AG09309 (cell line): ENCODE measurements around the gene SLC39A5.

Source experiments
- DNase-seq: peaks from one replicate; pipeline ENCODE4 v3.0.0-alpha.2; 2010; ENCODE audit warnings: low read depth
- H3K4me3 ChIP-seq: 2 replicates; pipeline ENCODE4 v1.5.1; 2011; ENCODE audit warnings: mild to moderate bottlenecking, low read depth, low read length, moderate library complexity; ENCODE audit not compliant: control insufficient read depth
- TF ChIP-seq, protein P1 (sequence below): IDR thresholded peaks from 2 replicates; pipeline ENCODE4 v1.5.1; 2011; ENCODE audit warnings: mild to moderate bottlenecking, low read depth, low read length, inconsistent platforms; ENCODE audit not compliant: insufficient read depth, control insufficient read depth; ENCODE audit errors: missing control alignments

SLC39A5 gene

DNA sequence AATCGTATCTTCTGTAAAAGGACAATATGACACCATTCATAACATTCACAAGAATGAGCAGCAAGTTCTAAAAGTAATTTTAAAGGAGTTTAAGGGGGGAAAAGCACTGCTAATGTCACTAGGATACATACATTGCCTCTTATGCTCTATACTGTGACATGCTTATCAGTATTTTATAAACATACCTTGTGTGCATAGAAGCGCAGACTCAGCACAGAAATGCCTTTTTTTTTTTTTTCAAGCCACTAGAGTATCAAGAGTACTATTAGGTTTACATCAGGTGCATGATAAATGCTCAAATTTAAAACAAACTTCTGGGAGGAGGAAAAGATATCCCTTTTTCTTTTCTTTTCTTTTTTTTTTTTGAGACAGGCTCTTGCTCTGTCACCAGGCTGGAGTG is 27.0 kb upstream of the SLC39A5 start:
- no peak overlapping the region for H3K4me3 ChIP-seq
- no peak for DNase-seq
- TF ChIP-seq, protein P1, sequence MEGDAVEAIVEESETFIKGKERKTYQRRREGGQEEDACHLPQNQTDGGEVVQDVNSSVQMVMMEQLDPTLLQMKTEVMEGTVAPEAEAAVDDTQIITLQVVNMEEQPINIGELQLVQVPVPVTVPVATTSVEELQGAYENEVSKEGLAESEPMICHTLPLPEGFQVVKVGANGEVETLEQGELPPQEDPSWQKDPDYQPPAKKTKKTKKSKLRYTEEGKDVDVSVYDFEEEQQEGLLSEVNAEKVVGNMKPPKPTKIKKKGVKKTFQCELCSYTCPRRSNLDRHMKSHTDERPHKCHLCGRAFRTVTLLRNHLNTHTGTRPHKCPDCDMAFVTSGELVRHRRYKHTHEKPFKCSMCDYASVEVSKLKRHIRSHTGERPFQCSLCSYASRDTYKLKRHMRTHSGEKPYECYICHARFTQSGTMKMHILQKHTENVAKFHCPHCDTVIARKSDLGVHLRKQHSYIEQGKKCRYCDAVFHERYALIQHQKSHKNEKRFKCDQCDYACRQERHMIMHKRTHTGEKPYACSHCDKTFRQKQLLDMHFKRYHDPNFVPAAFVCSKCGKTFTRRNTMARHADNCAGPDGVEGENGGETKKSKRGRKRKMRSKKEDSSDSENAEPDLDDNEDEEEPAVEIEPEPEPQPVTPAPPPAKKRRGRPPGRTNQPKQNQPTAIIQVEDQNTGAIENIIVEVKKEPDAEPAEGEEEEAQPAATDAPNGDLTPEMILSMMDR: no peak

DNA sequence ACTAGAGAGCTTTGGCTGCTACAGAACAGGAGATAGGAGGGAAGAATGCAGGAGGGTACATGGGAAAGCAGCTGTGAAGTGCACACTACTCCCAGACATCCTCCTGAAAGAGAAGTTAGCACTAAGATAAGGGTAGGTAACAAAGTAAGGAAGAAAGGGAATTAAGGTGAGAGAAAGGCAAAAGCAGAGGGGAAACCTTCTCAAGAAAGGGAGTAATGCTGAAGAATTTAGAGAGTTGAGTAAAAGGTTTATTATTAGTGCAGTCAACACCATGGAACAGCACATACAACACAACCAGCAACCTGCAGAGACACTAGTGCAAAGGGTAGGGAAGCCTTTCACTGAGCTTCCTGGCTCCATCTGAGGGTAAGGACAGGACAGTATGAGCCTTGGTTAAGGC is 25.6 kb upstream of the SLC39A5 start:
- TF ChIP-seq, protein P1: no peak
- DNase-seq: no peak
- H3K4me3 ChIP-seq: no peak overlapping the region

DNA sequence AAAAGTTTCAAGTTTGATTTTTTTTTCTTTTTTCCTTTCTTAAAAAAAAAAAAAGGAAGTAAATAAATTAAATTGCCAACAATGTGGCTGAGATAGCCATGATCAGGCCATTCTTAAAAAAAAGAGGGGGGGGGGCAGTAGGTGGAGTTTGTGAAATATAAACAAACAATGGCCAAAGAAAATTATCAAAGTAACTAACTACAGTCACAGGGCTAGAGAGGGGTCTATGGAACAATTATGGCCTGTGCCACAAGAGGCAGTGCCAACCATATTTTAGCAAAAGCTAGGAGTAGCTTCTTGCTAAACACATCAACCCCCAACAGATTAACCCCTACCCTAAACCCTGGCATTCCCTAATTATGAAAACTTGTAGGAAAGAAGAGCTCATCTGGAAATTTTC is 24.4 kb upstream of the SLC39A5 start:
- TF ChIP-seq, protein P1: no peak
- no peak for DNase-seq

DNA sequence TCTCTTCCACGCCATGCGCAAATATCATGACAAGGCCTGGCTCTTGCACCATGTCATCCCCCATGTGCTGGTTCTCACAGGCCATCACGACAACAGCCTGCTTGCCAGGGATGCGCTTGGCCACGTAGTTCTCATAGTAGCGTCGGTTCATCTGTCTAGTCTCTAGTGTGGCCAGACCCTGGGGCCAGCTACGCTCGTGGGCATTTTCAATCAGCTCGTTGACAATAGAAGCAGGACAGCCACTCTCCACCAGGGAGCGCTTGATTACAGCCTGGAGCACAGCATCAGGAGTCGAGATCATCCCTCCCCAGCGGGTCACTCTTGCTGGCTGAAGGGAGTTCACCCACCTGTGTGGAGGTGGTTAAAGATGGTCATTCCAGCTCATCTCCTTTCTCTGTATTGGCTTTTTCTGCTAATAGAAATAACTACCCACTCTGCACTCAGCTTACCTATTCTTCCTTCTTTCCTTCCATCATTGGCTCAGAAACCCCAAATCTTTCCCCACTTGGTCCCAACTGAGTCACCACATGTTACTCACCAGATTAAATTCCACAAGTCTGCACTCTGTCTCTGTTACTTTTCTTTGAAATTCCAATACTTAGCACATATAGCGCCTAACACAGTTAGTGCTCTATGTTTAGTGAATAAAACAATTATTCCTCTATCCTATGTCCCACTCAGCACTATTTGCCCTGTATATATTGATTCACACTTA is 23.2 kb upstream of the SLC39A5 start:
- no peak for DNase-seq
- TF ChIP-seq, protein P1: peak; percentile 52
- no peak overlapping the region for H3K4me3 ChIP-seq

More for the DNA sequence above, 24.4 kb upstream of the SLC39A5 start:
- H3K4me3 ChIP-seq: no peak overlapping the region

DNA sequence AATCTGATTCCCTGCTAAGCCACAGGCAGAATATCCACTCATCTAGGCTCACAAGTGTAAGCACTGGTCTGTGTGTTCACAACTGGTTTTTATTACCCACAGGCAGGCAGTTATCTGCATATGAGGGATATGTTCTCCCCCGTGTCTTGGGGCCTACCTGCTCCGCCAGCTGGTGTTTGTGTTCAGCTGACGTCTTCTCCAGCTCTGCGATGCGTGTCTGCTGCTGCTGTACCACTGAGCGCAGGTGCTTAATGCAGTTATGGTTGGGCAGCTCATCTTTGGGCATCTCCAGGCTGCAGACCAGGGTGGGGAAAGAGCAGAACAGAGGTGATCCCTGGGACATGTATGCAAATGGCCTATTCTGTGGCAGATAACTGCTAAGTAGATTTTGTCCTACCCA is 21.8 kb upstream of the SLC39A5 start:
- TF ChIP-seq, protein P1: no peak
- DNase-seq: no peak
- no peak overlapping the region for H3K4me3 ChIP-seq

DNA sequence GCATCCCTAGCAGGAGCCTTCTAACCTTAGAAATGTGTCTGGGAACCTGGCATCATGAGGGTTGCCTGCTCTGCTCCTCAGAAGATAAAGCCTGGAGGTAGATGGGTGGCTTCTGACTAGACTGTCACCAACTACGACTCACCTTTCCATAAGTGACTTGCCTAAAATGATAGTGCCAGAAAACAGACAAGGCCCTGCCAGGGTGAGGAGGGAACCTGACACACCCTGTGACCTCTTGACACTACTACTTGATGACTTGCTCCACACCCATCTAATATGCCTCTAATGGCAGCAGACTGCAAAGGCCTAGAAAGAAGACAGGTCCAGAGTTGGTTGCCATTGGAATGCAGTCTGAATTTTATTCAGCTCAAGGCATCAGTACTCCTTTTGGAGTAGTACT is 17.5 kb upstream of the SLC39A5 start:
- DNase-seq: no peak
- TF ChIP-seq, protein P1: no peak
- no peak overlapping the region for H3K4me3 ChIP-seq
